GM19372 (cell line): Measurements from ENCODE around the gene KRT25.

ENCODE experiments used
- ATAC-seq: cut with Tn5 transposase; IDR thresholded peaks from one replicate; pipeline ENCODE4 v1.9.1; 2021; ENCODE audit warnings: mild to moderate bottlenecking, low read depth, moderate library complexity; ENCODE audit not compliant: unreplicated experiment

KRT25 gene

GRCh38 chr17:40755231-40755630 lies at the start of gene KRT25:
Gene KRT25 (minus strand): TSS chr17:40755331. CDS start chr17:40755271, 60 bp downstream.
- no peak for ATAC-seq

GRCh38 chr17:40803617-40804082 lies 48.5 kb upstream of the KRT25 start:
- ATAC-seq, result no peak

- no peak for ATAC-seq
These were observed 46.0 kb upstream of the KRT25 start for GRCh38 chr17:40801157-40801556.

GRCh38 chr17:40800381-40800780 lies 45.2 kb upstream of the KRT25 start:
- ATAC-seq, result no peak

GRCh38 chr17:40799859-40800258 lies 44.7 kb upstream of the KRT25 start, which contains the start of gene KRT28:
Gene KRT28 (minus strand): TSS chr17:40799959. CDS start chr17:40799893, 66 bp downstream.
- ATAC-seq, result no peak

- no peak for ATAC-seq
These were observed 41.7 kb upstream of the KRT25 start for GRCh38 chr17:40796846-40797245.

GRCh38 chr17:40795019-40795667 lies 40.0 kb upstream of the KRT25 start:
- no peak for ATAC-seq

GRCh38 chr17:40794466-40794865 lies 39.3 kb upstream of the KRT25 start:
- ATAC-seq, result no peak

GRCh38 chr17:40793832-40794231 lies 38.7 kb upstream of the KRT25 start:
- no peak for ATAC-seq

- ATAC-seq, result no peak
These were observed 36.8 kb upstream of the KRT25 start for GRCh38 chr17:40791787-40792436.

- ATAC-seq, result no peak
These were observed 36.0 kb upstream of the KRT25 start for GRCh38 chr17:40791111-40791510.

- ATAC-seq, result no peak
These were observed 27.3 kb upstream of the KRT25 start, which contains the start of gene KRT27 for GRCh38 chr17:40782450-40782849. Gene KRT27 (minus strand): TSS chr17:40782550. CDS start chr17:40782493, 57 bp downstream.

- ATAC-seq, result no peak
These were observed 24.2 kb upstream of the KRT25 start for GRCh38 chr17:40779181-40779909.

GRCh38 chr17:40778461-40778860 lies 23.3 kb upstream of the KRT25 start:
- ATAC-seq, result no peak

- no peak for ATAC-seq
These were observed 22.8 kb upstream of the KRT25 start for GRCh38 chr17:40777971-40778370.

GRCh38 chr17:40777459-40777858 lies 22.3 kb upstream of the KRT25 start:
- ATAC-seq, result no peak

- no peak for ATAC-seq
These were observed 20.8 kb upstream of the KRT25 start for GRCh38 chr17:40775945-40776344.

- ATAC-seq, result no peak
These were observed 17.0 kb upstream of the KRT25 start, which contains the start of gene KRT26 for GRCh38 chr17:40772101-40772500. Gene KRT26 (minus strand): TSS chr17:40772201. CDS start chr17:40772113, 88 bp downstream.

GRCh38 chr17:40765657-40766056 lies 10.5 kb upstream of the KRT25 start:
- no peak for ATAC-seq

- no peak for ATAC-seq
These were observed 8.6 kb upstream of the KRT25 start for GRCh38 chr17:40763752-40764151.
